Natural killer cell (primary cell): ENCODE measurements around the gene STAT5B. TPM values are rescaled to one million over a fixed set of nuclear protein-coding genes. Genes with fewer than 3 reads are reported as not detected.
"Not testable (repeated sequence)": the region's sequence is repeated elsewhere in the genome, so short reads cannot be mapped to it uniquely, and the experiment has no call there.

Experiments
- ATAC-seq, 3 donors: fragments of 150-1000 bp in 2 of 3; fragments of 200-7000 bp in 1 of 3; cut with Tn5 transposase; 1 replicate in 1 of 3; 2 replicates in 2 of 3; pipeline ENCODE4 v1.10.0; 2021; ENCODE audit warnings: mild to moderate bottlenecking in 2 of 3, moderate library complexity in 2 of 3
- DNase-seq, 2 donors: peaks; one replicate each; pipeline versions ENCODE4 v3.0.0 to v3.0.0-alpha.2; 2013 to 2021; ENCODE audit warnings: mixed read lengths in 1 of 2
- H3K27ac ChIP-seq: one replicate; pipeline ENCODE4 v1.5.1; 2013; ENCODE audit warnings: mild to moderate bottlenecking, low read length
- H3K27me3 ChIP-seq: one replicate; pipeline ENCODE4 v1.6.1; 2013; ENCODE audit warnings: low read length; ENCODE audit not compliant: control insufficient read depth, insufficient read depth
- H3K36me3 ChIP-seq: one replicate; pipeline ENCODE4 v1.6.1; 2013; ENCODE audit warnings: low read length; ENCODE audit not compliant: control insufficient read depth, insufficient read depth
- H3K4me1 ChIP-seq: one replicate; pipeline ENCODE4 v1.6.1; 2013; ENCODE audit warnings: low read length; ENCODE audit not compliant: control insufficient read depth, insufficient read depth
- H3K4me3 ChIP-seq: one replicate; pipeline ENCODE4 v1.5.1; 2013; ENCODE audit warnings: low read length
- H3K9me3 ChIP-seq: one replicate; pipeline ENCODE4 v1.6.1; 2013; ENCODE audit warnings: low read length; ENCODE audit not compliant: control insufficient read depth, insufficient read depth
- H3K27ac Mint-ChIP-seq, 2 donors: one replicate each; pipeline ENCODE4 v1.8.0; 2022; ENCODE audit warnings: mild to moderate bottlenecking in 2 of 2, mixed read lengths in 2 of 2, moderate library complexity in 1 of 2
- H3K27me3 Mint-ChIP-seq, 2 donors: one replicate each; pipeline ENCODE4 v1.8.0; 2022; ENCODE audit warnings: low read depth in 2 of 2, mixed read lengths in 2 of 2
- H3K36me3 Mint-ChIP-seq: one replicate; pipeline ENCODE4 v1.8.0; 2022; ENCODE audit warnings: mixed read lengths
- H3K4me1 Mint-ChIP-seq, 2 donors: one replicate each; pipeline ENCODE4 v1.8.0; 2022; ENCODE audit warnings: mixed read lengths in 2 of 2
- H3K4me3 Mint-ChIP-seq: one replicate; pipeline ENCODE4 v1.8.0; 2022; ENCODE audit warnings: mild to moderate bottlenecking, moderate library complexity, mixed read lengths
- H3K9me3 Mint-ChIP-seq, 2 donors: one replicate each; pipeline ENCODE4 v1.8.0; 2022; ENCODE audit warnings: mixed read lengths in 2 of 2
- CTCF ChIP-seq: fragments of 200-600 bp; IDR thresholded peaks from one replicate; pipeline ENCODE4 v1.8.0; 2022; ENCODE audit warnings: antibody characterized with exemption
- WGBS: methylation state at CpG from one replicate; pipeline ENCODE4 v1.1.7; 2013; ENCODE audit warnings: missing lambda C conversion rate; ENCODE audit not compliant: insufficient coverage; 5-methylcytosine and 5-hydroxymethylcytosine counted together
- intact Hi-C: fragments of 100-400 bp; cut with micrococcal nuclease; formaldehyde crosslinking; loops from one replicate; pipeline ENCODE4 v1.14.2; 2022
- total RNA-seq, 4 donors: library from RNA; stranded (reverse); fragments of 120-200 nt in 1 of 4; gene quantifications; one replicate each; pipeline versions ENCODE4 v1.2.3 to v1.2.4, GENCODE V29; 2013 to 2022

The STAT5B gene
- total RNA-seq, 3 donors from 2014 or later (not counting 1 experiment from before 2014, with no cell fraction given), result 79.9 to 112 (median 103) TPM

- WGBS, result 94% methylated on average over 5 of the region's 5 CpGs
- intact Hi-C loops, result no loop called here
- Mint-ChIP-seq H3K4me3 (no peak overlapping the region), H3K27me3 (no peaks in the 10 kb centered on the region), H3K36me3 (peaks cover 16% of the 10 kb centered on the region), H3K4me1 (peaks cover 0 to 8% of the 10 kb centered on the region in 2 donors), H3K27ac (no peak overlapping the region), H3K9me3 (no peaks in the 10 kb centered on the region)
- no peak for ATAC-seq
- Histone ChIP-seq H3K4me1 (no peaks in the 10 kb centered on the region), H3K9me3 (no peaks in the 10 kb centered on the region), H3K27me3 (no peaks in the 10 kb centered on the region), H3K27ac (no peak overlapping the region), H3K36me3 (peaks cover 79% of the 10 kb centered on the region), H3K4me3 (no peak overlapping the region)
- no peak for DNase-seq
- TF ChIP-seq CTCF, result no peak
Measured at GRCh38 chr17:42306385-42306667, 30.1 kb upstream of the STAT5B start.

GRCh38 chr17:42305543-42306384 is 29.6 kb upstream of the STAT5B start:
- no peaks in the 10 kb centered on the region for H3K27me3 ChIP-seq
- 93% methylated on average over 15 of the region's 18 CpGs for WGBS

GRCh38 chr17:42305031-42305330 is 28.8 kb upstream of the STAT5B start:
- WGBS, result 92% methylated on average over 6 of the region's 6 CpGs
- H3K27me3 Mint-ChIP-seq, result not testable (repeated sequence)

More at GRCh38 chr17:42305543-42306384, 29.6 kb upstream of the STAT5B start:
- intact Hi-C loops, result no loop called here
- H3K4me1 ChIP-seq, result no peaks in the 10 kb centered on the region
- H3K4me3 Mint-ChIP-seq, result no peak overlapping the region
- H3K9me3 ChIP-seq, result no peaks in the 10 kb centered on the region
- no peaks in the 10 kb centered on the region for H3K9me3 Mint-ChIP-seq
- peaks cover 79% of the 10 kb centered on the region for H3K36me3 ChIP-seq
- H3K27ac Mint-ChIP-seq, result no peak overlapping the region
- TF ChIP-seq CTCF, result no peak
- H3K36me3 Mint-ChIP-seq, result peaks cover 16% of the 10 kb centered on the region
- H3K4me1 Mint-ChIP-seq, result peaks cover 0 to 4% of the 10 kb centered on the region in 2 donors
- no peak for ATAC-seq
- H3K4me3 ChIP-seq, result no peak overlapping the region
- H3K27ac ChIP-seq, result no peak overlapping the region
- peak in 1 of 2 donors; percentile 61 for DNase-seq
- no peaks in the 10 kb centered on the region for H3K27me3 Mint-ChIP-seq

DNA sequence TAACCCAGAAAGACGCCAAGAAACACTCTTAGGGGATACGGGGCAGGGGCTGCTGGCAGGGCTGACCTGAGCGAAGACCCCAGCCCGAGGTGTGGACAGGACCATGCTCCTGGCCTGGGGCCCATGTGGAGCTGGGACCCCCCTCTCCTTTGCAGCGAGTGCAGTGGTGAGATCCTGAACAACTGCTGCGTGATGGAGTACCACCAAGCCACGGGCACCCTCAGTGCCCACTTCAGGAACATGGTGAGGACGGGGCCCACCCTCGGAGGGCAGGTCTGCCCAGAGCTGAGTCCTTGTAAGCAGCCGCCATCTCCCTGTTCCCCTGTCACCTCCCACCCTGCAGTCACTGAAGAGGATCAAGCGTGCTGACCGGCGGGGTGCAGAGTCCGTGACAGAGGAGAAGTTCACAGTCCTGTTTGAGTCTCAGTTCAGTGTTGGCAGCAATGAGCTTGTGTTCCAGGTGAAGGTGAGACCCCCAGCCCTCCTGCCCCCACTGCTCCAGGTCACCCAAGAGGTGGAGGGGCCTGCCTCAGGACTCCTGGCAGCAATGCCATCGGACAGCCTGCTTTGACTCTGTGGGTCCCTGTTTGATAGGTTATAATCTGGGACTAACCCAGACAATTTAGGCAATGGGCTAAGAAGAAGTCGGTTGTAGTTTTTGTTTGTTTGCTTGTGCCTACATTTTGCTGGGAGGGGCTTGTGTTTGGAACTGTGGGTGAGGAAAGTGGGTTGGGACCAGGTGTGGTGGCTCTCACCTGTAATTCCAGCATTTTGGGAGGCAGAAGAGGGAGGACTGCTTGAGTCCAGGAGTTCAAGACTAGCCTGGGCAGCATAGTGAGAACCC is 28.2 kb upstream of the STAT5B start:
- no peak overlapping the region for H3K4me3 Mint-ChIP-seq
- peak overlapping the region in 1 of 2 donors; percentile 40 for H3K27ac Mint-ChIP-seq
- DNase-seq (no peak), ATAC-seq (no peak)
- Histone ChIP-seq H3K9me3 (no peaks in the 10 kb centered on the region), H3K27ac (no peak overlapping the region), H3K4me1 (no peaks in the 10 kb centered on the region), H3K27me3 (no peaks in the 10 kb centered on the region), H3K4me3 (no peak overlapping the region), H3K36me3 (peaks cover 70% of the 10 kb centered on the region)
- no peaks in the 10 kb centered on the region for H3K27me3 Mint-ChIP-seq
- no peaks in the 10 kb centered on the region for H3K9me3 Mint-ChIP-seq
- no peaks in the 10 kb centered on the region for H3K4me1 Mint-ChIP-seq
- 97% methylated on average over 16 of the region's 16 CpGs for WGBS
- intact Hi-C loops, result no loop called here
- peaks cover 16% of the 10 kb centered on the region for H3K36me3 Mint-ChIP-seq
- no peak for TF ChIP-seq CTCF

More at GRCh38 chr17:42305031-42305330, 28.8 kb upstream of the STAT5B start:
- DNase-seq, H3K27ac Mint-ChIP-seq, ATAC-seq, H3K4me3 ChIP-seq, H3K4me3 Mint-ChIP-seq, H3K9me3 Mint-ChIP-seq, H3K27ac ChIP-seq, H3K27me3 ChIP-seq, intact Hi-C loops, H3K4me1 Mint-ChIP-seq, H3K4me1 ChIP-seq, H3K9me3 ChIP-seq: not testable (repeated sequence)
- peaks cover 74% of the 10 kb centered on the region for H3K36me3 ChIP-seq
- H3K36me3 Mint-ChIP-seq, result peaks cover 16% of the 10 kb centered on the region
